GM12872 (cell line): Measurements from ENCODE around the gene IVD.

Experiments used
- CTCF ChIP-seq: IDR thresholded peaks from 3 replicates; pipeline ENCODE4 v1.5.1; 2011; ENCODE audit warnings: low read depth, mild to moderate bottlenecking, low read length, moderate library complexity; ENCODE audit not compliant: insufficient read depth

Gene IVD

GRCh38 chr15:40449275-40449674 is 43.7 kb downstream of the IVD start:
- TF ChIP-seq CTCF = no peak

GRCh38 chr15:40450047-40450446 is 44.5 kb downstream of the IVD start:
- TF ChIP-seq CTCF = no peak

- TF ChIP-seq CTCF = no peak
Measured at GRCh38 chr15:40451527-40452158, 46.0 kb downstream of the IVD start.

GRCh38 chr15:40452296-40453090 is 46.9 kb downstream of the IVD start:
- no peak for TF ChIP-seq CTCF

GRCh38 chr15:40454904-40455391 is 49.4 kb downstream of the IVD start:
- no peak for TF ChIP-seq CTCF

- TF ChIP-seq CTCF = no peak
Measured at GRCh38 chr15:40456299-40456712, 50.7 kb downstream of the IVD start.

- no peak for TF ChIP-seq CTCF
Measured at GRCh38 chr15:40456738-40457137, 51.1 kb downstream of the IVD start.
